ENCODE data around the gene PRR33. TPM values are rescaled to one million over a fixed set of nuclear protein-coding genes. Genes with fewer than 3 reads are reported as not detected.

Gene PRR33
- total and polyA plus RNA-seq, 2 donors (not counting 3 experiments of a cell fraction or from before 2014, with no cell fraction given) = not detected

DNA sequence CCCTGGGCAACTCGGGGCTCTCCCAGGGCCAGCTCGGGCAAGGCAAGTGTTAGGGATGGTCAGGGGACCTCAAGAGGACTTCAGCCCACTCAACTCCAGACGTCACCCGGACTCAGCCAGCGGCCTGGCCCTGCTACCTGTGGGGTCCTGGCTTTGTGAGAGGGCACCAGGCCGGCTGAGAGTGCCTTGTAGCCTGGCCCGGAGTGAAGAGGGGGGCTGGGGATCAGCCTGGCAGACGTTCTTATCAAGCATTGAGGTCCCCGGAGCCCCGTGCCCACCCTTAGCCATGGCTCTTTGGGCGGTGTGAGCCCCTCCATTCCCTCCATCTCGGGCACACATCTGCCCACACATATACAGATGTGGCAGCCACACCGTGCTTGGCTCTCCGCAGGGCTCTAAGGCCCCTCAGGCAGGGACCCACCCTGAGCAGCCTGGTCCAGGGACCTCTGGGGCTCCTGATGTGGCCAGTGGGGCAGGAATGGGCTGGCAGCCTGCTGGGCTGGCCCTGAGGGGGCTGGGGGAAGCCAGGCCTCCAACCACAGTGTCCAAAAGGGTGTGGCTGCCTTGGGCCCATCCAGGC is 23.5 kb downstream of the PRR33 start:
- no peaks in the 10 kb centered on the region for H3K9me1 ChIP-seq (replicated peaks; ENCODE audit: control insufficient read depth, extremely low read depth, insufficient read depth, low read length)
- dilution Hi-C loops (cut with MboI; ENCODE audit: extremely low pct_ligation_motif_present, low sequenced_read_pairs) = no loop called here
- no peaks in the 10 kb centered on the region for H4K20me1 ChIP-seq (replicated peaks; ENCODE audit: control insufficient read depth, extremely low read depth, insufficient read depth, low read length)
- ChIA-PET POLR2A (no interaction called here), CTCF (interaction anchor here (0.8 to 3.9 kb wide), 3 partner anchors 8 to 14 kb away, joined by 3 to 21 read pairs (median 11); no protein-coding TSS in a partner anchor)
- H3K9ac ChIP-seq (replicated peaks; ENCODE audit: extremely low read depth, insufficient read depth, low read length) = no peak overlapping the region
- H3K27me3 ChIP-seq (ENCODE audit: control insufficient read depth in 2 of 2, insufficient read depth in 2 of 2, low read length in 2 of 2) = peaks cover 0 to 3% of the 10 kb centered on the region in 2 experiments
- no peak overlapping the region for H3K4me2 ChIP-seq (ENCODE audit: insufficient read depth, low read length)
- no peaks in the 10 kb centered on the region for H3K36me3 ChIP-seq (ENCODE audit: control insufficient read depth in 2 of 2, extremely low read depth in 1 of 2, insufficient read depth in 2 of 2, low read length in 2 of 2)
- intact Hi-C loops (cut with micrococcal nuclease) = no loop called here
- FAIRE-seq (no peak), DNase-seq (ENCODE audit: low read depth, low spot score) (no peak)
- no TSS peak for BruUV-seq (replicated peaks)
- H3K4me1 ChIP-seq (ENCODE audit: control insufficient read depth, extremely low read depth, insufficient read depth, low read length) = peaks cover 8% of the 10 kb centered on the region
- H3K4me3 ChIP-seq (replicated peaks in 1 of 3; ENCODE audit: insufficient read depth in 1 of 3, low read depth in 1 of 3, low read length in 3 of 3) = no peak overlapping the region
- no peaks in the 10 kb centered on the region for H3K79me2 ChIP-seq (ENCODE audit: control insufficient read depth, insufficient read depth, low read length)
- TF ChIP-seq GATA2 (IDR thresholded peaks at IDR 0.05; ENCODE audit: insufficient read depth, insufficient read length, low read depth, low read length) (no peak), JUN (IDR thresholded peaks at IDR 0.05; ENCODE audit: borderline replicate concordance, insufficient read depth, insufficient read length, low read depth) (no peak), MYC (IDR thresholded peaks at IDR 0.05; ENCODE audit: low read depth, low read length) (no peak), FOS (IDR thresholded peaks at IDR 0.05; ENCODE audit: borderline replicate concordance, insufficient read depth, low read length) (no peak), EZH2 (IDR thresholded peaks at IDR 0.05; ENCODE audit: borderline replicate concordance, low read depth, low read length, severe bottlenecking) (no peak), POLR2A (IDR thresholded peaks at IDR 0.05; ENCODE audit: low read depth, low read length) (no peak), POLR2AphosphoS5 (IDR thresholded peaks at IDR 0.05; ENCODE audit: insufficient read depth, low read depth, low read length) (no peak)
- TF ChIP-seq, protein P1, sequence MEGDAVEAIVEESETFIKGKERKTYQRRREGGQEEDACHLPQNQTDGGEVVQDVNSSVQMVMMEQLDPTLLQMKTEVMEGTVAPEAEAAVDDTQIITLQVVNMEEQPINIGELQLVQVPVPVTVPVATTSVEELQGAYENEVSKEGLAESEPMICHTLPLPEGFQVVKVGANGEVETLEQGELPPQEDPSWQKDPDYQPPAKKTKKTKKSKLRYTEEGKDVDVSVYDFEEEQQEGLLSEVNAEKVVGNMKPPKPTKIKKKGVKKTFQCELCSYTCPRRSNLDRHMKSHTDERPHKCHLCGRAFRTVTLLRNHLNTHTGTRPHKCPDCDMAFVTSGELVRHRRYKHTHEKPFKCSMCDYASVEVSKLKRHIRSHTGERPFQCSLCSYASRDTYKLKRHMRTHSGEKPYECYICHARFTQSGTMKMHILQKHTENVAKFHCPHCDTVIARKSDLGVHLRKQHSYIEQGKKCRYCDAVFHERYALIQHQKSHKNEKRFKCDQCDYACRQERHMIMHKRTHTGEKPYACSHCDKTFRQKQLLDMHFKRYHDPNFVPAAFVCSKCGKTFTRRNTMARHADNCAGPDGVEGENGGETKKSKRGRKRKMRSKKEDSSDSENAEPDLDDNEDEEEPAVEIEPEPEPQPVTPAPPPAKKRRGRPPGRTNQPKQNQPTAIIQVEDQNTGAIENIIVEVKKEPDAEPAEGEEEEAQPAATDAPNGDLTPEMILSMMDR (IDR thresholded peaks at IDR 0.05; ENCODE audit: extremely low read depth in 1 of 2, insufficient read depth in 1 of 2, low read depth in 1 of 2, low read length in 2 of 2) = no peak
- TF ChIP-seq, protein P2, sequence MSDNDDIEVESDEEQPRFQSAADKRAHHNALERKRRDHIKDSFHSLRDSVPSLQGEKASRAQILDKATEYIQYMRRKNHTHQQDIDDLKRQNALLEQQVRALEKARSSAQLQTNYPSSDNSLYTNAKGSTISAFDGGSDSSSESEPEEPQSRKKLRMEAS (IDR thresholded peaks at IDR 0.05; ENCODE audit: insufficient read depth, insufficient read length) = no peak
- H2AFZ ChIP-seq (ENCODE audit: low read depth, low read length) = no peak overlapping the region
- H3K27ac ChIP-seq (ENCODE audit: insufficient read depth, low read depth, low read length) = no peak overlapping the region
- no peaks in the 10 kb centered on the region for H3K9me3 ChIP-seq (replicated peaks; ENCODE audit: control insufficient read depth, insufficient read depth, low read length)
